Ovary (tissue), 3 donors: ENCODE data around the gene PLBD2.

ENCODE experiments used
- POLR2A ChIP-seq: fragments of 450-650 bp; IDR thresholded peaks from one replicate; pipeline ENCODE4 v1.6.1; 2017; ENCODE audit warnings: antibody characterized with exemption, mild to moderate bottlenecking, moderate library complexity
- TF ChIP-seq, protein P1 (sequence below), 3 donors: fragments of 450-650 bp in 2 of 3; fragments of 200-600 bp in 1 of 3; IDR thresholded peaks; one replicate each; pipeline versions ENCODE4 v1.5.1 to v1.8.0; 2016 to 2022; ENCODE audit warnings: antibody characterized with exemption in 3 of 3, mild to moderate bottlenecking in 1 of 3
- donor health status: DM: no; HTN: no; CAD: no.

DNA sequence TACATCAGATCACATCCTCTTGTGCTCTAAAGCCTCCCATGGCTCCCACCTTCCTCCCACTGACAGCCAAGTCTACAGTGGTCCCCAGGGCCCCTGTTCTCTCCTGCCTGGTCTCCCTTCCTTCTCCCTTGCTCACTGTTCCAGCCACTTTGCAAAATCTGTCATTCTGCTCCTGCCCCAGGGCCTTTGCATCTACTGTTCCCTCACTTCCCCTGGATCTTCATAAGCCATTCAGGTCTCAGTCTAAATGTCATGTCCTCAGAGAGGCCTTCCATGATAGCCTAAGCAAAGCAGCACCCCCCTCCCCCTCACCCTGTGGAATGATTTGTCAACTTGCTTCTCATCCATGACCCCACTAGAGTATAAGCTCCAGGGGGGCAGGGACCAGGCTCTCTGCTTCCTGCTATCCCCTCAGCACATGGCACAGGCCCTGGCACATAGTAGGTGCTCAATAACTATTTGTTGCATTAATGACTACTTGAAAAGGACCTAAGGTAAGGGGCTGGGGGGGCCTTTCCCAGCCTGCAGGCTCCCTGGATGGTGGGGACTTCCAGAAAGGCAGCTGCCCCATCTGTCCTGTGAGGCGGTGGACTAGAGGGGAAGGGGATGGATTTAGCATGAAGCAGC, 28.5 kb upstream of the PLBD2 start:
- TF ChIP-seq, protein P1, sequence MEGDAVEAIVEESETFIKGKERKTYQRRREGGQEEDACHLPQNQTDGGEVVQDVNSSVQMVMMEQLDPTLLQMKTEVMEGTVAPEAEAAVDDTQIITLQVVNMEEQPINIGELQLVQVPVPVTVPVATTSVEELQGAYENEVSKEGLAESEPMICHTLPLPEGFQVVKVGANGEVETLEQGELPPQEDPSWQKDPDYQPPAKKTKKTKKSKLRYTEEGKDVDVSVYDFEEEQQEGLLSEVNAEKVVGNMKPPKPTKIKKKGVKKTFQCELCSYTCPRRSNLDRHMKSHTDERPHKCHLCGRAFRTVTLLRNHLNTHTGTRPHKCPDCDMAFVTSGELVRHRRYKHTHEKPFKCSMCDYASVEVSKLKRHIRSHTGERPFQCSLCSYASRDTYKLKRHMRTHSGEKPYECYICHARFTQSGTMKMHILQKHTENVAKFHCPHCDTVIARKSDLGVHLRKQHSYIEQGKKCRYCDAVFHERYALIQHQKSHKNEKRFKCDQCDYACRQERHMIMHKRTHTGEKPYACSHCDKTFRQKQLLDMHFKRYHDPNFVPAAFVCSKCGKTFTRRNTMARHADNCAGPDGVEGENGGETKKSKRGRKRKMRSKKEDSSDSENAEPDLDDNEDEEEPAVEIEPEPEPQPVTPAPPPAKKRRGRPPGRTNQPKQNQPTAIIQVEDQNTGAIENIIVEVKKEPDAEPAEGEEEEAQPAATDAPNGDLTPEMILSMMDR (IDR thresholded peaks at IDR 0.05), result no peak
- no peak for TF ChIP-seq POLR2A
